HEK293T (cell line): ENCODE data around the gene CENPW.

Experiments used
- BHLHE40 ChIP-seq: fragments of 450-650 bp; IDR thresholded peaks from 2 replicates; pipeline ENCODE4 v1.6.1; 2016; ENCODE audit warnings: mild to moderate bottlenecking, moderate library complexity, borderline replicate concordance
- CTBP1 ChIP-seq: fragments of 450-650 bp; IDR thresholded peaks from 2 replicates; pipeline ENCODE4 v1.6.1; 2016; ENCODE audit warnings: borderline replicate concordance
- FOXK2 ChIP-seq: fragments of 450-650 bp; IDR thresholded peaks from 2 replicates; pipeline ENCODE4 v1.6.1; 2016; ENCODE audit warnings: mild to moderate bottlenecking
- FOXM1 ChIP-seq: fragments of 450-650 bp; IDR thresholded peaks from 2 replicates; pipeline ENCODE4 v1.6.1; 2017; ENCODE audit warnings: mild to moderate bottlenecking, borderline replicate concordance
- SP1 ChIP-seq: fragments of 450-650 bp; IDR thresholded peaks from 2 replicates; pipeline ENCODE4 v1.6.1; 2017

GRCh38 chr6:126374372-126374771 is 34.5 kb downstream of the CENPW start:
- no peak for TF ChIP-seq FOXK2
- TF ChIP-seq BHLHE40 = no peak
- TF ChIP-seq FOXM1 = no peak
- no peak for TF ChIP-seq SP1
- no peak for TF ChIP-seq CTBP1
